ENCODE data around the gene FGFBP2. TPM values are rescaled to one million over a fixed set of nuclear protein-coding genes. Genes with fewer than 3 reads are reported as not detected.

The FGFBP2 gene
- polyA plus RNA-seq, 4 donors, result 3.8 TPM; not detected in 3

DNA sequence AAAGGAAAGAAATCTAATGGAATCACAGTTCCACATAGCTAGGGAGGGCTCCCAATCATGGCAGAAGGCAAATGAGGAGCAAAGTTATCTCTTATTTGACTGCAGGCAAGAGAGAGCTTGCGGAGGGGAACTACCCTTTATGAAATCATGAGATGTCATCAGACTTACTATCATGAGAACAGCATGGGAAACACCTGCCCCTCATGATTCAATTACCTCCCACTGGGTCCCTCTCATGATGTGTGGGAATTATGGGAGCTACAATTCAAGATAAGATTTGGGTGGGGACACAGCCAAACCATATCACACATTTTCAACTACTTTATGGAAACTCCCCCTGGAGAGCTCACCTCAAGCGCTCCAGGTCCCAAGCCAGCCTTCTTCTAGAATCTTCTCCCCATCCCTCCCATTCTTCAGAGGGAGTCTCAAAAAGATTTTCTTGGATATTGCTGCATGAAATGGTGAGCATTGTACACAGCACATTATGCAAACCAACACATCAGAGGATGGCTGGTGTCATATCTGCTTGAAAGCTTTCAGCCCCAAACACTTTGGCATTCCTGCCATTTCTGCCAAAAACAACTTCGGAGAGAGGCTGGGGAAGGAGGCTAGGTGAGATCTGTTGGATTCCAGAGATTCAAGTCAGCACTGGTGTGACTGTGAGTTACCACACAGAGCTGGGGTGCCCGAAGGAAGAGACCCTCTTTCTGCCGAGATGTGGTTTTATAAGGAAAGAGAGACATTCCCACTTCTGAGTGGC is 31.3 kb downstream of the FGFBP2 start:
- Histone ChIP-seq H3K27me3 (ENCODE audit: control insufficient read depth in 3 of 3, insufficient read depth in 3 of 3, low read length in 3 of 3) (peaks cover 0 to 4% (median 0%) of the 10 kb centered on the region in 3 donors), H3K4me3 (ENCODE audit: low read depth in 1 of 3, low read length in 3 of 3) (no peak overlapping the region), H3K27ac (ENCODE audit: low read depth in 1 of 3, low read length in 2 of 3) (no peak overlapping the region), H3K36me3 (ENCODE audit: control insufficient read depth in 3 of 3, insufficient read depth in 2 of 3, low read depth in 1 of 3, low read length in 3 of 3) (no peaks in the 10 kb centered on the region), H3K4me1 (ENCODE audit: control insufficient read depth in 3 of 3, insufficient read depth in 2 of 3, low read depth in 1 of 3, low read length in 2 of 3) (no peaks in the 10 kb centered on the region), H3K9me3 (ENCODE audit: control insufficient read depth in 2 of 2, insufficient read depth in 1 of 2, low read depth in 1 of 2, low read length in 1 of 2) (no peaks in the 10 kb centered on the region)
- FAIRE-seq (no peak), DNase-seq (no peak)
- 91 to 95% (median 95%) methylated on average over 5 of the region's 5 CpGs for WGBS, 3 donors

DNA sequence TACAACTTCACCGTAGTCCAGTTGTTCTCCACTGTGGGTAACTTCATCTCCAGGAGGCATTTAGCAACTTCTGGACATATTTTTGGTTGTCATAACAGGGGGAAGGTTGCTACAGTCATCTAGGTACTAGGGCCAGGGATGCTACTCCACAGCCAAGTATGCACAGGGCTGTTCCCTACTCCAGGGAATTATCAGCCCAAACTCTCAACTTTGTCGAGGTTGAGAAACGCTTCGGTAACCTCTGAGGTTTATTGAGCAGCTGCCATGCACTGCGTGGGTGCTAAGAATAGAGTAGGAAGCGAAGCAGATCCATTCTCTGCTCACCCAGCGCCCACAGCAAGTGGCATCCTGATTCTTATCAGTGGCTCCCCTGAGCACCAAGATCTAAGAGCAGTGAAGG is 32.7 kb downstream of the FGFBP2 start:
- Histone ChIP-seq H3K36me3 (ENCODE audit: control insufficient read depth in 3 of 3, insufficient read depth in 2 of 3, low read depth in 1 of 3, low read length in 3 of 3) (no peaks in the 10 kb centered on the region), H3K4me1 (ENCODE audit: control insufficient read depth in 3 of 3, insufficient read depth in 2 of 3, low read depth in 1 of 3, low read length in 2 of 3) (no peaks in the 10 kb centered on the region), H3K4me3 (ENCODE audit: low read depth in 1 of 3, low read length in 3 of 3) (no peak overlapping the region), H3K27me3 (ENCODE audit: control insufficient read depth in 3 of 3, insufficient read depth in 3 of 3, low read length in 3 of 3) (peaks cover 0 to 4% (median 0%) of the 10 kb centered on the region in 3 donors), H3K27ac (ENCODE audit: low read depth in 1 of 3, low read length in 2 of 3) (no peak overlapping the region), H3K9me3 (ENCODE audit: control insufficient read depth in 2 of 2, insufficient read depth in 1 of 2, low read depth in 1 of 2, low read length in 1 of 2) (no peaks in the 10 kb centered on the region)
- WGBS, 3 donors, result 68 to 88% (median 74%) methylated on average over 7 of the region's 7 CpGs
- FAIRE-seq, result no peak
- no peak for DNase-seq

DNA sequence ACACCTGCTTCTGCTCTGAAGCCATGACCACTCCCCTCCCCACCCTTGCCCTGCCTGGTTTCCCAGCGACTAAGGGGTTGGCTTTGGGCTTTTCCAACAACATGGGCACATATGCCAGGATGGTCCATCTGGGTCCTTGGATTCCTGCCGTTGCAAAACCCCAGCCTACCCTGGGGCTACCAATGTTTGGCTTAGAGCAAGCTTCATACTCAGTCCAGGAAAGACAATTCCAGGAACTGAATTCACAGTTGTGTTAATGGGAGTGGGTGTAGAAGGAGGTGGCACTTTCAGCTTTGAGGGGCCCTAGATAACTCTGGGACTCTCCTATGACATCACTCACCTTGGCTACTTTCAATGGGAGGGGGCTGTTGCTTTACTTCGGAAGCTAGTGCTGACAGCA is 33.4 kb downstream of the FGFBP2 start:
- H3K27me3 ChIP-seq (ENCODE audit: control insufficient read depth in 3 of 3, insufficient read depth in 3 of 3, low read length in 3 of 3), result peaks cover 0 to 4% (median 0%) of the 10 kb centered on the region in 3 donors
- H3K36me3 ChIP-seq (ENCODE audit: control insufficient read depth in 3 of 3, insufficient read depth in 2 of 3, low read depth in 1 of 3, low read length in 3 of 3), result no peaks in the 10 kb centered on the region
- H3K4me1 ChIP-seq (ENCODE audit: control insufficient read depth in 3 of 3, insufficient read depth in 2 of 3, low read depth in 1 of 3, low read length in 2 of 3), result no peaks in the 10 kb centered on the region
- FAIRE-seq, result no peak
- WGBS, 3 donors, result 44 to 66% (median 49%) methylated on average over 3 of the region's 3 CpGs
- DNase-seq, result no peak
- H3K4me3 ChIP-seq (ENCODE audit: low read depth in 1 of 3, low read length in 3 of 3), result no peak overlapping the region
- H3K9me3 ChIP-seq (ENCODE audit: control insufficient read depth in 2 of 2, insufficient read depth in 1 of 2, low read depth in 1 of 2, low read length in 1 of 2), result no peaks in the 10 kb centered on the region
- no peak overlapping the region for H3K27ac ChIP-seq (ENCODE audit: low read depth in 1 of 3, low read length in 2 of 3)

DNA sequence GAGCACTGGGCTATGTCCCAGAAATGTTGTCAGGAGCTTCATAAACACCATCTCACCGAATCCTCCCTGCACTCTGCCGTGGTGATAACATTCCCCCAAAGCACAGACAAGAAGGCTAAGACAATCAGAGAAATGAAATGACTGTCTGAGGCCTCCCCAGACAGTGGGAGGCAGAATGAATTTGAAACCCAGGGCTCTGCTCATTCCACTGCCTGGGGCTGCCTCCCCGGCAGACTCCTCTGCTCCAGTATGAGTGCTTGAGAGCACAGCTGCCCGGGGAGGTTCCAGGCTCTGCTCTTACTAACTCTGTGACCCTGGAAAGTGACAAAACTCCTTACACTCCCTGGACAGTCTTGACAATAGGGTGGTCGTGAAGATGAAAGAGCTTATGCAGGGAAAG is 34.1 kb downstream of the FGFBP2 start:
- FAIRE-seq, result no peak
- peaks cover 0 to 6% (median 0%) of the 10 kb centered on the region in 3 donors for H3K27me3 ChIP-seq (ENCODE audit: control insufficient read depth in 3 of 3, insufficient read depth in 3 of 3, low read length in 3 of 3)
- no peak for DNase-seq
- 77 to 83% (median 81%) methylated on average over 5 of the region's 5 CpGs for WGBS, 3 donors
- no peaks in the 10 kb centered on the region for H3K4me1 ChIP-seq (ENCODE audit: control insufficient read depth in 3 of 3, insufficient read depth in 2 of 3, low read depth in 1 of 3, low read length in 2 of 3)
- H3K9me3 ChIP-seq (ENCODE audit: control insufficient read depth in 2 of 2, insufficient read depth in 1 of 2, low read depth in 1 of 2, low read length in 1 of 2), result no peaks in the 10 kb centered on the region
- no peaks in the 10 kb centered on the region for H3K36me3 ChIP-seq (ENCODE audit: control insufficient read depth in 3 of 3, insufficient read depth in 2 of 3, low read depth in 1 of 3, low read length in 3 of 3)
- H3K27ac ChIP-seq (ENCODE audit: low read depth in 1 of 3, low read length in 2 of 3), result no peak overlapping the region
- H3K4me3 ChIP-seq (ENCODE audit: low read depth in 1 of 3, low read length in 3 of 3), result no peak overlapping the region

DNA sequence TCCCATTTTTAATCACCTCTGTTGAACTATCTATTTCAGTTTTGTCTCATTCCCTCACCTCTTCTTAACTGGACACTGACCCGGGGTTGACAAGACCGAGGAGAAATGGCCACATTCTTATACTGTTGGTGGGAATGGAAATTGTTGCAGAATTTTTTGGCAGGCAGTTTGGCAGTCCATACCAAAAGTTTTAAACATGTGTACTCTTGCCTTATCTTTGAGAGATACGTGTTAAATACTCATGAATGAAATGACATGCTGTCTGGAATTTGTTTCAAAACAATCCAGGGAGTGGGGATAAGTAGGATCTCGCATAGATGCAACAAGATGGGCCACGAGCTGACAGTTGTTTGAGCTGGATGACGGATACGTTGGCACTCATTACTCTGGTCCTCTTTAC is 36.5 kb downstream of the FGFBP2 start:
- H3K27me3 ChIP-seq (ENCODE audit: control insufficient read depth in 3 of 3, insufficient read depth in 3 of 3, low read length in 3 of 3), result peaks cover 0 to 6% (median 0%) of the 10 kb centered on the region in 3 donors
- FAIRE-seq, result no peak
- H3K36me3 ChIP-seq (ENCODE audit: control insufficient read depth in 3 of 3, insufficient read depth in 2 of 3, low read depth in 1 of 3, low read length in 3 of 3), result no peaks in the 10 kb centered on the region
- no peaks in the 10 kb centered on the region for H3K9me3 ChIP-seq (ENCODE audit: control insufficient read depth in 2 of 2, insufficient read depth in 1 of 2, low read depth in 1 of 2, low read length in 1 of 2)
- no peaks in the 10 kb centered on the region for H3K4me1 ChIP-seq (ENCODE audit: control insufficient read depth in 3 of 3, insufficient read depth in 2 of 3, low read depth in 1 of 3, low read length in 2 of 3)
- no peak for DNase-seq
- no peak overlapping the region for H3K4me3 ChIP-seq (ENCODE audit: low read depth in 1 of 3, low read length in 3 of 3)
- 75 to 84% (median 76%) methylated on average over 7 of the region's 7 CpGs for WGBS, 3 donors
- no peak overlapping the region for H3K27ac ChIP-seq (ENCODE audit: low read depth in 1 of 3, low read length in 2 of 3)

DNA sequence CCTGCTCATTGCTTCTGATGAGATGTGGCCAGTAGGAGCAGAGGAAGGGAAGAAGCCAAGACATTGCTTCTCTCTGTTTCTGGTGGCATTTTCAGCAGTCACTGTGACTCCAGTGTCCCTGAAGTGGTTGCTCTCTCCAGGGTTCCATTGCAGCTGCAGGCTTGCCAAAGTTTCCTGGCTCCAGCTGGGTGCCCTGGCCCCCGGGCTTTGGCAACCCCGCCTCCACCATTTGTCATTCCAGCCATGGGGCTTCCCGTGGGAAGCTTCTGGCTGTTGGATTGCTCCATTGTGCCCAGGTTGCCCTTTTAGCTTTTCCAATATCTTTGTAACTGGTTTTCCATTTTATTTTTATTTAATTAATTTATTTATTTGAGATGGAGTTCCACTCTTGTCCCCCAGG is 37.1 kb downstream of the FGFBP2 start:
- Histone ChIP-seq H3K27me3 (ENCODE audit: control insufficient read depth in 3 of 3, insufficient read depth in 3 of 3, low read length in 3 of 3) (peaks cover 0 to 6% (median 0%) of the 10 kb centered on the region in 3 donors), H3K36me3 (ENCODE audit: control insufficient read depth in 3 of 3, insufficient read depth in 2 of 3, low read depth in 1 of 3, low read length in 3 of 3) (no peaks in the 10 kb centered on the region), H3K9me3 (ENCODE audit: control insufficient read depth in 2 of 2, insufficient read depth in 1 of 2, low read depth in 1 of 2, low read length in 1 of 2) (no peaks in the 10 kb centered on the region), H3K4me1 (ENCODE audit: control insufficient read depth in 3 of 3, insufficient read depth in 2 of 3, low read depth in 1 of 3, low read length in 2 of 3) (no peaks in the 10 kb centered on the region), H3K4me3 (ENCODE audit: low read depth in 1 of 3, low read length in 3 of 3) (no peak overlapping the region), H3K27ac (ENCODE audit: low read depth in 1 of 3, low read length in 2 of 3) (no peak overlapping the region)
- FAIRE-seq, result no peak
- 70 to 73% (median 71%) methylated on average over 3 of the region's 3 CpGs for WGBS, 3 donors
- DNase-seq, result no peak

DNA sequence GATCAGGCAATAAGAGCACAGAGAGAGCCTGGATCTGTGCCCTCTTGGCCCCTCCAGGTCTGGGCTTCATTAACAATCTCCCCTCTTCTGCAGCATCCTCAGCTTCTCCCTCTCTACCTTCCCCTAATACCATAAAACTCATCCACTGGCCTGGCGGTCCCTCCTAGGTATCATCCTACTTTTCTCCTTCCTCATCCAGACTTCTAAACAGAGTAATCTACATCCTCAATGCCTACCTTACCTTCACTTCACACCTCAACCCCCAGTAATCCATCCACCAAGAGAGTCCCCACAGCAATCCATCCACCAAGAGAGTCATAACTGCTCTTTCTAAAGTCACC is 41.4 kb downstream of the FGFBP2 start:
- 90 to 100% (median 96%) methylated on average over 1 of the region's 1 CpG for WGBS, 3 donors
- FAIRE-seq, result no peak
- no peaks in the 10 kb centered on the region for H3K36me3 ChIP-seq (ENCODE audit: control insufficient read depth in 3 of 3, insufficient read depth in 2 of 3, low read depth in 1 of 3, low read length in 3 of 3)

DNA sequence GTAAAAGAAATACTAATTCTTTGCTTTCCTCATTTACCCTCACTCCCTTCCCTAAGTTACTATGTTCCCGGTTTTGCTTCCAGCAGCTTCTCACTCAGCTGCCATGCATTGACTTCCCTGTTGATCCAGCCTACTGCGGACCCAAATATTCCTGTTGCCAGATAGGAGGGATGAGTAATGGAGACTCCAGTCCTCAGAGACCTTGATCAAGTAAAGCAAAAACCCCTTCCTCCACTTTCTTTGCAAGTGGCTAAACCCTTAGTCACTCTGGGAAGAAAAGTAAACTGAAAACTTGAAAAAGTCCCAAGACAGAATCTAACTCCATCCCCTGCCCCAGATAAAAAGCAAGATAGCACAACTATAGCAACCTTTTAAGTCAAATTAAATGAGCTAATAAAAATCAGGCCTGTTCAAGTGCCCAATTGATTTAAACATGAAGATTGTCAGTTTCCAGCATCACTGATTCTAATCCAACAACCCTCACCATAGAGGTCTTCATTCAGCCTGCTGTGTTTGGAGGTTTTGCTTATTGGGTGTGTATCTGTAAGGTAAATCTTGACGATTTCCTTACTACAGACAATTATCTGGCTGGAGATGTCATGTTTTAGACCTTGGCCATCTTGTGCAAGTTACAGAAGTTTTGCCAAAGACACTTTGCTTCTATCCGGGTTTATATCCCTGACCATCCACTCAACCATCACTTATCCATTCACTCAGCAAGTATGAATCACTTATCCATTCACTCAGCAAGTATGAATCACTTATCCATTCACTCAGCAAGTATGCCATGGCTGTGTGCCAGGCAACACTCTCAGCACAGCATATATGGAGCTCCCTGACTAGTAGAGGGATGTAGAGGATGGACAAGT is 42.0 kb downstream of the FGFBP2 start:
- DNase-seq (peak in 1 of 2 donors; percentile 82), FAIRE-seq (no peak)
- peaks cover 0 to 7% (median 6%) of the 10 kb centered on the region in 3 donors for H3K4me1 ChIP-seq (ENCODE audit: control insufficient read depth in 3 of 3, insufficient read depth in 2 of 3, low read depth in 1 of 3, low read length in 2 of 3)
- H3K36me3 ChIP-seq (ENCODE audit: control insufficient read depth in 3 of 3, insufficient read depth in 2 of 3, low read depth in 1 of 3, low read length in 3 of 3), result no peaks in the 10 kb centered on the region
- H3K9me3 ChIP-seq (ENCODE audit: control insufficient read depth in 2 of 2, insufficient read depth in 1 of 2, low read depth in 1 of 2, low read length in 1 of 2), result no peaks in the 10 kb centered on the region
- WGBS, 3 donors, result 51 to 63% (median 63%) methylated on average over 4 of the region's 4 CpGs
- H3K27ac ChIP-seq (ENCODE audit: low read depth in 1 of 3, low read length in 2 of 3), result no peak overlapping the region
- peaks cover 0 to 2% (median 0%) of the 10 kb centered on the region in 3 donors for H3K27me3 ChIP-seq (ENCODE audit: control insufficient read depth in 3 of 3, insufficient read depth in 3 of 3, low read length in 3 of 3)
- H3K4me3 ChIP-seq (ENCODE audit: low read depth in 1 of 3, low read length in 3 of 3), result no peak overlapping the region

More for the DNA sequence above, 41.4 kb downstream of the FGFBP2 start:
- no peak for DNase-seq
- no peaks in the 10 kb centered on the region for H3K9me3 ChIP-seq (ENCODE audit: control insufficient read depth in 2 of 2, insufficient read depth in 1 of 2, low read depth in 1 of 2, low read length in 1 of 2)
- H3K27ac ChIP-seq (ENCODE audit: low read depth in 1 of 3, low read length in 2 of 3), result no peak overlapping the region
- peaks cover 0 to 7% (median 6%) of the 10 kb centered on the region in 3 donors for H3K4me1 ChIP-seq (ENCODE audit: control insufficient read depth in 3 of 3, insufficient read depth in 2 of 3, low read depth in 1 of 3, low read length in 2 of 3)
- no peak overlapping the region for H3K4me3 ChIP-seq (ENCODE audit: low read depth in 1 of 3, low read length in 3 of 3)
- H3K27me3 ChIP-seq (ENCODE audit: control insufficient read depth in 3 of 3, insufficient read depth in 3 of 3, low read length in 3 of 3), result peaks cover 0 to 2% (median 0%) of the 10 kb centered on the region in 3 donors
